DMS 273 treated with DMSO at 0.1 percent for 48 hours (cell line): ENCODE data around the gene KPNA4.

Experiments used
- DNase-seq: peaks from one replicate; lab custom pipeline; 2025; lab: John Stamatoyannopoulos, UW

Gene KPNA4

DNA sequence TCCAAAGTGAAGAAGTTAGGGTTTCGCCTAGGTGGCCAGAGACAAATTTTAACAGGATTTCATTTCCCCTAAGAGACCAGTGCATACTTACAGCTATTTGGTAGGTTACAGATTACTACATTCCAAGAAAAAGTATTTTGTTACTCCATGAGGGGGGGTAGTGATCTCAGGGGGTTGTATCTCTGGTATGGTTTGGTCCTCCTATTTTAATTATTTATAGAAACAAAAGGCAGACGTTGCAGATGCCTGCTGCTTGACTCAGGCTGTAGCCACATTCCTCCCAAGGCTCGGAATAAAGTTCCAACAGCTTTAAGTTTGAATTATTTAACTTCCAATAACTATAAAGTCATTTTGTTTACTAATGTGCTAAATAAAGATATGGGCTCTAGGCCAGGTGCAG is 114.5 kb downstream of the KPNA4 start:
- no peak for DNase-seq

DNA sequence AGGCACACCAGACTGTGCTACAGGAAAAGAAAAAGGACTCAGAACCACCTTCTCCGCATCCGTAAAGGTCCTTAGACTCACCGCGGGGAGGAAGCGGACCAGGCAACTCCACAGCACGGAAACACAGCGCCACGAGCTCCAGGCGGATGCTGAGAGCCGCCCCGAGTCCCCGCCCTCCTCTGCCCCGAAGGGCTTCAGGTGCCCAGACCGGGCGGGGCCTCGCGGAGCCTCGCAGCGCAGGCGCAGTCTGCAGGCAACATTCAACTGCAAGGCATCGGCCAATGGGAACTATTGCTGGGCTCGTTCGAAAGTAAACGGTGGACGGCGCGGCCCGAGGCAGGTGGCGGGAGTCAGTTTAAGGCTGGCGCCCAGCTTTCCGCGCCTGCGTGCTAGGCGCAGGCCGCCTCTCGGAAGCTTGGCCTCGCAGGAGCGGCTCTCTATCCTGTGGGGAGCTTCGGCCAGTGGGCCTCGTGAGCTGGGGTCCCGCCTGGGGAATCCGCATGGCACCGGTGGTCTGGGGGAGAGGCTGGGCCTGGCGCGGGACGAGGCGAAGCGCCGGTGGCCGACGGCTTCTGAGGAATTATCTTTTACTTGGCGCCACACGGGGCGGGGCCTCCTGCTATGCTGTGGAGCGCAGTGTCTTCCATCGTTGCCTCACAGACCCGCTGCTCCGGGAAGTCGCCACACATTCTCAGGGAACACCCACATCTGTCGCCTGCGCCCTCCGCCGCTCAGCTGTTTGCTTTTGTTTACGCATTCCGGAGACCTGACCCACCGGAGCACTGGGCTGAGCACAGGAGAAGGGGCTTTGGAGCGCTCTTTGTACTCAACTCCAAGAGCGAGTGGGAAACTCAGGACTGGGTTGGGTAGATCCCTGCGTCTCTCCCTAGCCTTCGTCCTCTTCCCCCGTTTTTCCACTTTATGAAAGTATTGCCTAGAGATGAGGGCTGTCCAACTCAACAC is 115.5 kb downstream of the KPNA4 start, which contains the start of gene TRIM59:
TRIM59 (minus strand) TSS at position 151 of the 963 bp plus-strand sequence. CDS start 10,603 bp downstream, outside the sequence.
- peak; percentile 22 for DNase-seq

DNA sequence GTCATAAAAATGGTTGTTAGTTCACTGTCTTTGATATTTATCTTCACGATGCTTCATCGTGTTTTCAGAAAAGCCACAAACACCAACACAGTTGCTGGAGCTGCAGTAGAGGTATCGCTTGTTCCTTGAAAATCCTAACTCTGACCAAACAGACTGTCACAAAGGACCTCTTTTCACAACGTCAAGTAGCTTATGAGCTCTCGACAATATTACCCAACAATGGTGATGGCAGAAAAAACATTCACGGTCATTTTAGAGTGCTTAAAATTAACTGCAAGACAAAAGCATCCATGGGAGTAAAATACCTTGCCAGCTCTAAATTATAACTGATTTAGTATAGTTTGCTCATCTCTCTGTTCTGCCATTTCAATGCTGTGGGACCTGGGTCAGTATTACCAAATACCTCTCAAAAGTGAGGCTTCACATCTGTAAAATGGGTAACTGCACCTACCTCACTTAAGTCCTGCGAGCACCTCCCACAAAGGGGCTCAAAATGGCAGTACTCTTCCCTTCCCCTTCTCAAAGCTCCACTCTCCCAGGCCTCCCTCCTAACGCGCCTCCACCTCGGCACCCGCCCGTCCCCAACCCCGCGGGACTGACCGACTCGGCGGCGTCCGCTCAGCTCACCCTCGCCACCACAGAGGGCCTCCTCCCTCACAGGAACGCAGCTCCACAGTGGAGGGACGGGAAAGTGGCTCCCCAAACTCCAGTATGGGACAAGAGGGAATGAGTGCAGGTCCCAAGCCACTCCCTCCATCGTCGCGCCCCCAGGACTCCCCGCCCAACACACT is 116.3 kb downstream of the KPNA4 start:
- DNase-seq, result no peak

DNA sequence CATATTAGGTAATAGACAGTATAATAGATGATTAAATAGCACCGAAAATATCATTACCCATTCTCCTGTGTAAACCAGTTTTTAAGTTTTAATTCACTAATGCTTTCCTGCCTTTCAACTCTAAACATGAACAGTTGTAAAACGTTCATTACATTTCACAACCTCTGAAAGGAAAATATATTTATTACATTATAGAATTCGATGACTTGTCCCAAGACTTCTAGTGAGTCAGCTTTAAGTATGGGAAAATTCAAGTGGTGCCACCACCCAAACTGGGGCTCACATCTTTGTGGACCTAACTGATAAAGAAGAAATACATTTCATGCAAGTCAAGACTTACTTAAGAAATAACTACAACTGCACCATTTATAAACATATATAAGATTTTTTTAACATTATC is 117.8 kb downstream of the KPNA4 start:
- no peak for DNase-seq

DNA sequence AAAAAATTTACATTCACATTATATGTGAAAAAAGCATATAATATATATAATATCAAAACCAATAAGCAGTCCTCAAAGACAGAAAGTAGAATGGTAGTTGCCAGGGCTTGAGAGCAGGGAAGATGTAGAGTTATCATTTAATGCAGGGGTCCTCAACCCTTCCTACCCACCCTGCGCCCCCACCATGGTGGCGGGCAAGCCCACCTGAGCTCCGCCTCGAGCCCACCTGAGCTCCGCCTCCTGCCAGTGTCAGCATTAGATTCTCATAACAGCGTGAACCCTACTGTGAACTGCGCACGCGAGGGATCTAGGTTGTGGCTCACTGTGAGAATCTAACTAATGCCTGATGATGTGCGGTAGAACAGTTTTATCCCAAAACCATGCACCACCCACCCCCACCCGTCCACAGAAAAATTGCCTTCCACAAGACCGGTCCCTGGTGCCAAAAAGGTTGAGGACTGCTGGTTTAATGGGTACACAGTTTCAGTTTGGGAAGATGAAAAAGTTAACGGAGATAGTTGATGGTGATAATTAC is 118.8 kb downstream of the KPNA4 start:
- no peak for DNase-seq

DNA sequence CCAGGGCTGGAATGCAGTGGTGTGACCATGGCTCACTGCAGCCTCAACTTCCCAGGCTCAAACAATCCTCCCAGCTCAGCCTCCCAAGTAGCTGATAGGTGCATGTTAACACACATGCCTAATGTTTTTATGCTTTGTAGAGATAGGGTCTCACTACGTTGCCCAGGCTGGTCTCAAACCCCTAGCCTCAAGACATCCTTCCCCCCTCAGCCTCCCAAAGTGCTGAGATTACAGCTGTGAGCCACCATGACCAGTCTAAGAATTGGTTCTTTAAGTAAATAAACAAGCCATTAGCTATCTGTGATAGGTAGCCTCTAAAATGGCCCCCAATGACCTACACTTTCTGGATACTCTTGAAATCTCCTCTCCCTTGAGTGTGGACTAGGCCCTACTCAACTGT is 119.5 kb downstream of the KPNA4 start:
- DNase-seq, result no peak
